RCC 7860 (cell line): Measurements from ENCODE around the gene CMSS1.
"Not testable (repeated sequence)": the region's sequence is repeated elsewhere in the genome, so short reads cannot be mapped to it uniquely, and the experiment has no call there.

Experiments
- DNase-seq: peaks from one replicate; pipeline ENCODE4 v3.0.0-alpha.2; 2015; ENCODE audit warnings: low spot score
- FAIRE-seq: peaks from 2 replicates; lab custom pipeline; 2012; peaks lifted over from hg19 to GRCh38; lab: Jason Lieb, UNC

CMSS1 gene

GRCh38 chr3:100075196-100075595, 257.5 kb downstream of the CMSS1 start:
- FAIRE-seq = no peak
- DNase-seq = no peak

GRCh38 chr3:100075851-100076730, 258.4 kb downstream of the CMSS1 start:
- DNase-seq (no peak), FAIRE-seq (no peak)

- FAIRE-seq = no peak
These were observed 259.3 kb downstream of the CMSS1 start for GRCh38 chr3:100076731-100077529.

GRCh38 chr3:100079328-100079727, 261.7 kb downstream of the CMSS1 start:
- FAIRE-seq (no peak), DNase-seq (no peak)

More at GRCh38 chr3:100076731-100077529, 259.3 kb downstream of the CMSS1 start:
- DNase-seq = no peak

DNA sequence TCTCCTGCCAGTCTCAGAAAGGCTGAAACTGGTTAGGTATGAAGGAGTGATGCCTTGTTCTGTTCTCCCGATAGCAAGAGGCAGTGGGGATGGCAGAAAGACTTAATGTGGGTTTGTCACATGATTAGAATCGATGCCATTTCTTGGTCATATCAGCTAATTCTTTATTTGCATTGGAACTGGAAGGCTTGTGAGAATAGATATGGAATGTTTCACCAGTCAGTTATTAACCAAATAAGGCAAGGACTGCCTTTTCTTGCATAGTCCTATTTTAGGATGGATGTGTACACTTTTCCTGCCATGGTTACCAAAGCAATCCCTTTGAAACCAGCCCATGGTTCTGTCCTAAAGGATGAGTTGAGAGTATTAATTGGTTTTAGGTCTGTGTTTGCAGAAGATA, 262.9 kb downstream of the CMSS1 start:
- DNase-seq (peak; percentile 22), FAIRE-seq (no peak)

DNA sequence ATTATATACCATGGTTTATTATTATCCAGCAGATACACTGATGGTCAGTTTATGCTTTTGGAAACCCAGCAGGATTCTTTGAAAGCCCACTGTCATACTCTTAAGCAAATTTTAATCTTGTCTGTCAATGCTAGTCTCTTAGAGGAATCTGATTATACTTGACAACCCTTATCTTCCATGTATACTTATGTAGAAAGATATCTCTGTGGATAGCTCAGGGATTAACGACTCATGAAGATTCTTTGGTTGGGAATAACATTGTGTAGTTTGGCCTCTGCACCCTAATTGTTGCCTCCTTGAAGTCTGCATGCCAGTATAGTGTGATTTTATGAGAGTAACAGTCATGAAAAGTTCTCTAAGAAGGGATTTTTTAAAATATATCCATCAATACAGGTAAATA, 263.6 kb downstream of the CMSS1 start:
- DNase-seq (no peak), FAIRE-seq (no peak)

GRCh38 chr3:100081986-100082692, 264.5 kb downstream of the CMSS1 start:
- no peak for DNase-seq
- FAIRE-seq = no peak

GRCh38 chr3:100082714-100083113, 265.1 kb downstream of the CMSS1 start:
- FAIRE-seq = no peak

GRCh38 chr3:100083209-100083608, 265.5 kb downstream of the CMSS1 start:
- no peak for DNase-seq
- no peak for FAIRE-seq

More at GRCh38 chr3:100082714-100083113, 265.1 kb downstream of the CMSS1 start:
- no peak for DNase-seq

GRCh38 chr3:100084100-100084806, 266.6 kb downstream of the CMSS1 start:
- DNase-seq (no peak), FAIRE-seq (no peak)

DNA sequence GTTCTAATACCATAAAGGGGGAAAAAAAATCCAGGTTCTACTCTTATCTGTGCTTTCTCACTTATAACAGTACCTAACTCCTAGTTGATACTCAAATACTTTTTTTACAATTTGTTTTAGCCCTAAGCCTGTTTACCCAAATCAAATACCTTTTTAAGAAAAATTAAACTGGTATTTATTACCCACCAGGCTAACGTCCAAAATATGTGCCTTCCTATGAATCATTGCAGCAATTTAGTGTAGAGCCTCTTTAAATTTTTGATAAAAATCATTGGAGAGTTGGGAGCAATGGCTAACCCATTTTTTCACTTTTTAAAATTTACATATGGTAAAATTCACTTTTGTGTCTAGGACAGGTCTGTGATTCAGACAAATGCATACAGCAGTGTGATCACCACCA, 268.7 kb downstream of the CMSS1 start:
- DNase-seq (no peak), FAIRE-seq (no peak)

DNA sequence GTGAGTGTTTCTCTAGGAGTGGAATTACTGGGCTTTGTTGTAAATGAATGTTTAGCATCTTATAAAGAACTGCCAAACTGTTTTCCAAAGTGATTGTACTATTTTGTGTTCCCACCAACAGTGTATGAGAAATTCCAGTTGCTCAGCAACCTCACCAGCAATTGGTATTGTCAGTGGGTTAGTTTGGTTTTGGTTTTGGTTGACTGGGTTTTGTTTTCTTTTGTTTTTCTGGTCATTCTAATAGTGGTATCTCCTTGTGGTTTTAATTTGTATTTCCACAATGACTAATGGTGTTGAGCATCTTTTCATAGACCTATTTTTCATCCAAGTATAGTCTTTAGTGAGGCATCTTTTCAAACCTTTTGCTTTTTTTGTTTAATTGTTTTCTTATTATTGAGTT, 269.5 kb downstream of the CMSS1 start:
- DNase-seq (peak; percentile 84), FAIRE-seq (peak; percentile 84)

- FAIRE-seq (no peak), DNase-seq (no peak)
These were observed 271.2 kb downstream of the CMSS1 start for GRCh38 chr3:100088735-100089368.

GRCh38 chr3:100089812-100090668, 272.4 kb downstream of the CMSS1 start:
- FAIRE-seq (peak; percentile 42), DNase-seq (peak; percentile 66)

DNA sequence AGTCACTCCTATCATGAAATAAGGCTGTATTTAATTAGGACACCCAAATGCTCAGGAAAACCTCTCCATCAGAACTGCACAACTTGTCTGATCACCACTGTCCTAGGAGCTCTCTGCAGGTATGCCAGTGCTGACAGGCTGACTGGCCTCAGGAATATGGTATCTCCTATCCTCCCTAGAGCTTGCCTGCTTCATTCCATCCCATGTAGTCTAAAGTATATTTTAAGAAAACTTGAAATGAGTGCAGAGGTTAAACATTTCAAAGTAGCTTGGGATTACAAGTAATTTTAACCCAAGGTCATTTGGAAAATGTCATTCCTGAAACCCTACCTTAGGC, 273.0 kb downstream of the CMSS1 start:
- FAIRE-seq = no peak
- no peak for DNase-seq

DNA sequence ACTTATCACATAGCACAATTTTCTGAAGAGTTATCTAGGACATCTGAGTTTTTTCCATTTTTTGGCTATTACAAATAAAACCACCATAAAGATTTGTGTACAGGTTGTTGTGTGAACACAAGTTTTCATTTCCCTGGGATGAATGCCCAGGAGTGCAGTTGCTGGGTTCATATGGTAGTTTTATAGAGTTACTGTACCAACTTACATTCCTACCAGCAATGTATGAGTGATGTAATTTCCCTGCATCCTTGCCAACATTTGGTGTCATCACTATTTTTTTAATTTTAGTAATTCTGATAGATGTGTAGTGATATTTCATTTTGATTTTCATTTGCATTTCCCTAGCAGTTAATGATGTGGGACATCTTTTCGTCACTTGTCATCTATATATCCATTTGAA, 276.2 kb downstream of the CMSS1 start:
- FAIRE-seq (no peak), DNase-seq (no peak)

DNA sequence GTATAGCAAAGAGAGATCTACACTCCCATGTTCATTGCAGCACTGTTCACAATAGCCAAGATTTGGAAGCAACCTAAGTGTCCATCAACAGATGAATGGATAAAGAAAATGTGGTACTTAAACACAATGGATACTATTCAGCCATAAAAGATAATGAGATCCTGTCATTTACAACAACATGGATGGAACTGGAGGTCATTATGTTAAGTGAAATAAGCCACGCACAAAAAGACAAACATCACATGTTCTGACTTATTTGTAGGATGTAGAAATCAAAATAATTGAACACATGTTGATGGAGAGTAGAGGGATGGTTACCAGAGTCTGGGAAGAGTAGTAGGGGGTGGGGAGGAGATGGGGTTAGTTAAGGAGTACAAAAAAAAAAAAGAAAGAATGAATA, 278.6 kb downstream of the CMSS1 start:
- not testable (repeated sequence) for DNase-seq, FAIRE-seq

DNA sequence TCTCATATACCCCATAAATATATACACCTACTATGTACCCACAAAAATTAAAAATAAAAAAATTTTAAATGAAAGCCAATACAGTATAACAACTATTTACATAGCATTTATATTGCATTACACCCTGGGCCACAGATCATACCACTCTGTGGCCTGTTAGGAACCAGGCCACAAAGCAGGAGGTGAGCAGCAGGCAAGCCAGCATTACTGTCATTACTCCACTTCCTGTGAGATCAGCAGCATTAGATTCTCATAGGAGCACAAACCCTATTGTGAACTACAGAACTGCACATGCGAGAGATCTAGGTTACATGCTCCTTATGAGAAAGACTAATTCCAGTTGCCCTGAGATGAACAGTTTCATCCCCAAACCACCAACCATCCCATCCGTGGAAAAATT, 279.2 kb downstream of the CMSS1 start:
- FAIRE-seq = no peak

More for the DNA sequence above, 279.2 kb downstream of the CMSS1 start:
- DNase-seq = no peak
